NB4 (cell line): ENCODE data around the gene CCDC88C.

Experiments used
- POLR2A ChIP-seq: IDR thresholded peaks from 2 replicates; pipeline ENCODE4 v1.6.1; 2011; ENCODE audit warnings: mild to moderate bottlenecking; ENCODE audit not compliant: insufficient read length; ENCODE audit errors: extremely low read depth
- TF ChIP-seq, protein P1 (sequence below): IDR thresholded peaks from one replicate; pipeline ENCODE4 v1.5.1; 2012; ENCODE audit warnings: low read depth, low read length

- no peak for TF ChIP-seq POLR2A
- TF ChIP-seq, protein P1, sequence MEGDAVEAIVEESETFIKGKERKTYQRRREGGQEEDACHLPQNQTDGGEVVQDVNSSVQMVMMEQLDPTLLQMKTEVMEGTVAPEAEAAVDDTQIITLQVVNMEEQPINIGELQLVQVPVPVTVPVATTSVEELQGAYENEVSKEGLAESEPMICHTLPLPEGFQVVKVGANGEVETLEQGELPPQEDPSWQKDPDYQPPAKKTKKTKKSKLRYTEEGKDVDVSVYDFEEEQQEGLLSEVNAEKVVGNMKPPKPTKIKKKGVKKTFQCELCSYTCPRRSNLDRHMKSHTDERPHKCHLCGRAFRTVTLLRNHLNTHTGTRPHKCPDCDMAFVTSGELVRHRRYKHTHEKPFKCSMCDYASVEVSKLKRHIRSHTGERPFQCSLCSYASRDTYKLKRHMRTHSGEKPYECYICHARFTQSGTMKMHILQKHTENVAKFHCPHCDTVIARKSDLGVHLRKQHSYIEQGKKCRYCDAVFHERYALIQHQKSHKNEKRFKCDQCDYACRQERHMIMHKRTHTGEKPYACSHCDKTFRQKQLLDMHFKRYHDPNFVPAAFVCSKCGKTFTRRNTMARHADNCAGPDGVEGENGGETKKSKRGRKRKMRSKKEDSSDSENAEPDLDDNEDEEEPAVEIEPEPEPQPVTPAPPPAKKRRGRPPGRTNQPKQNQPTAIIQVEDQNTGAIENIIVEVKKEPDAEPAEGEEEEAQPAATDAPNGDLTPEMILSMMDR: no peak
These were observed 120.4 kb downstream of the CCDC88C start for GRCh38 chr14:91297081-91297711.
